Superior temporal gyrus (tissue), 1 donor: ENCODE measurements around the gene GNB1.
"Not testable (repeated sequence)": the region's sequence is repeated elsewhere in the genome, so short reads cannot be mapped to it uniquely, and the experiment has no call there.

Experiments
- DNase-seq: peaks from one replicate; pipeline ENCODE4 v3.0.0-alpha.2; 2016; ENCODE audit errors: extremely low spot score

The GNB1 gene

GRCh38 chr1:1891349-1892078 is 627 bp upstream of the GNB1 start:
- no peak for DNase-seq

- DNase-seq: no peak
Measured at GRCh38 chr1:1889847-1890505, 911 bp downstream of the GNB1 start.

- no peak for DNase-seq
Measured at GRCh38 chr1:1889090-1889750, 1.7 kb downstream of the GNB1 start.

- not testable (repeated sequence) for DNase-seq
Measured at GRCh38 chr1:1883890-1884289, 7.0 kb downstream of the GNB1 start.

GRCh38 chr1:1883092-1883873 is 7.6 kb downstream of the GNB1 start:
- no peak for DNase-seq

- no peak for DNase-seq
Measured at GRCh38 chr1:1881727-1882126, 9.2 kb downstream of the GNB1 start.

- DNase-seq: no peak
Measured at GRCh38 chr1:1880617-1881312, 10.1 kb downstream of the GNB1 start.

- DNase-seq: no peak
Measured at GRCh38 chr1:1879942-1880341, 10.9 kb downstream of the GNB1 start.

GRCh38 chr1:1877865-1878436 is 12.9 kb downstream of the GNB1 start:
- no peak for DNase-seq

GRCh38 chr1:1876335-1876930 is 14.5 kb downstream of the GNB1 start:
- no peak for DNase-seq

GRCh38 chr1:1875932-1876331 is 15.0 kb downstream of the GNB1 start:
- DNase-seq: no peak

- no peak for DNase-seq
Measured at GRCh38 chr1:1874901-1875300, 16.0 kb downstream of the GNB1 start.

- DNase-seq: no peak
Measured at GRCh38 chr1:1873186-1873585, 17.7 kb downstream of the GNB1 start.

- DNase-seq: no peak
Measured at GRCh38 chr1:1872329-1872994, 18.4 kb downstream of the GNB1 start.

GRCh38 chr1:1869469-1869868 is 21.4 kb downstream of the GNB1 start:
- no peak for DNase-seq

- no peak for DNase-seq
Measured at GRCh38 chr1:1867164-1867563, 23.7 kb downstream of the GNB1 start.

- DNase-seq: no peak
Measured at GRCh38 chr1:1862905-1863547, 27.9 kb downstream of the GNB1 start.

GRCh38 chr1:1861761-1862310 is 29.1 kb downstream of the GNB1 start:
- not testable (repeated sequence) for DNase-seq

GRCh38 chr1:1861339-1861730 is 29.6 kb downstream of the GNB1 start:
- no peak for DNase-seq
